ENCODE measurements around the gene COPG1.

- TF ChIP-seq POLR2A (IDR thresholded peaks at IDR 0.05): no peak
- TF ChIP-seq, protein P1, sequence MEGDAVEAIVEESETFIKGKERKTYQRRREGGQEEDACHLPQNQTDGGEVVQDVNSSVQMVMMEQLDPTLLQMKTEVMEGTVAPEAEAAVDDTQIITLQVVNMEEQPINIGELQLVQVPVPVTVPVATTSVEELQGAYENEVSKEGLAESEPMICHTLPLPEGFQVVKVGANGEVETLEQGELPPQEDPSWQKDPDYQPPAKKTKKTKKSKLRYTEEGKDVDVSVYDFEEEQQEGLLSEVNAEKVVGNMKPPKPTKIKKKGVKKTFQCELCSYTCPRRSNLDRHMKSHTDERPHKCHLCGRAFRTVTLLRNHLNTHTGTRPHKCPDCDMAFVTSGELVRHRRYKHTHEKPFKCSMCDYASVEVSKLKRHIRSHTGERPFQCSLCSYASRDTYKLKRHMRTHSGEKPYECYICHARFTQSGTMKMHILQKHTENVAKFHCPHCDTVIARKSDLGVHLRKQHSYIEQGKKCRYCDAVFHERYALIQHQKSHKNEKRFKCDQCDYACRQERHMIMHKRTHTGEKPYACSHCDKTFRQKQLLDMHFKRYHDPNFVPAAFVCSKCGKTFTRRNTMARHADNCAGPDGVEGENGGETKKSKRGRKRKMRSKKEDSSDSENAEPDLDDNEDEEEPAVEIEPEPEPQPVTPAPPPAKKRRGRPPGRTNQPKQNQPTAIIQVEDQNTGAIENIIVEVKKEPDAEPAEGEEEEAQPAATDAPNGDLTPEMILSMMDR (IDR thresholded peaks at IDR 0.05): no peak
These were observed 42.0 kb downstream of the COPG1 start for GRCh38 chr3:129291236-129291886.
